ENCODE measurements around the gene APOB.

The APOB gene

DNA sequence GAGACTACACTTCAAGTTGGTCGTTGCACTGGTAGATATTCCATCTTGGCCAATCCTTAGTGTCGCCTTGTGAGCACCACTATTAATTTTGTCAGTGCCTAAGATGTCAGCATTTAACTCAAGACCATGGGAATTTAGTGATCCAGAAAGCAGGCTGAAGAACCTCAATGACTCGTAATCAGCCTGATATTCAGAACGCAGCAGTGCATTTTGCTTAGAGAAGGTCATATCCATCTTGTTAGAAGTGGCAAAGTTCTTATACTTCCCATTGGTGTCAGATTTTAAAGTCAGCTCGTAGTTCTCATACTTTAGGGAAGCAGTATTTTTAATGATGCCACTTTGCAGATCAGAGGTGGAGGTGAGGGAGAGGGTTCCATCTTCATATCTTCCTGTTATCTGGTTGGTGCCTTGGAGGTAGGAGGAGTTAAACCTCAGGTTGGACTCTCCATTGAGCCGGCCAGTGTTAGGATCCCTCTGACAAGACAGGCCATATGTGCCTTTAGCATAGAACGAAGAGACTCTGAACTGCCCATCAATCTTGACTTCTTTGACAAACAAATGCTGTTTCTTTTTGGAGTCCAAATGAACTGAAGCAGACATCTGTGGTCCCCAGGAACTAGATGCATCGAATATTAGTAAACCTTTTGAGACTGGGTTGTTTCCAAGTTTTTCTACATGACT lies 31.9 kb downstream of the APOB start:
- Histone ChIP-seq H3F3A (ENCODE audit: control insufficient read depth, insufficient read depth) (no peaks in the 10 kb centered on the region), H3K36me3 (ENCODE audit: control insufficient read depth, low read length) (no peaks in the 10 kb centered on the region), H3K27me3 (ENCODE audit: control insufficient read depth, low read length) (no peaks in the 10 kb centered on the region), H3K79me2 (ENCODE audit: control insufficient read depth, low read length) (no peaks in the 10 kb centered on the region), H3K9me3 (ENCODE audit: control insufficient read depth, insufficient read depth, low read length) (no peaks in the 10 kb centered on the region), H3K4me1 (ENCODE audit: control insufficient read depth, low read length) (no peaks in the 10 kb centered on the region), H3K27ac (ENCODE audit: low read depth, low read length) (no peak overlapping the region), H3K9me2 (replicated peaks; ENCODE audit: control insufficient read depth, low read length) (no peaks in the 10 kb centered on the region), H3K4me3 (ENCODE audit: low read length) (no peak overlapping the region), H4K20me1 (ENCODE audit: control insufficient read depth, insufficient read depth, low read depth, low read length) (no peaks in the 10 kb centered on the region), H3K4me2 (ENCODE audit: low read length) (no peak overlapping the region)
- no peak for TF ChIP-seq EZH2phosphoT487 (IDR thresholded peaks at IDR 0.05; ENCODE audit: borderline replicate concordance, low read length)
- TF ChIP-seq, protein P1, sequence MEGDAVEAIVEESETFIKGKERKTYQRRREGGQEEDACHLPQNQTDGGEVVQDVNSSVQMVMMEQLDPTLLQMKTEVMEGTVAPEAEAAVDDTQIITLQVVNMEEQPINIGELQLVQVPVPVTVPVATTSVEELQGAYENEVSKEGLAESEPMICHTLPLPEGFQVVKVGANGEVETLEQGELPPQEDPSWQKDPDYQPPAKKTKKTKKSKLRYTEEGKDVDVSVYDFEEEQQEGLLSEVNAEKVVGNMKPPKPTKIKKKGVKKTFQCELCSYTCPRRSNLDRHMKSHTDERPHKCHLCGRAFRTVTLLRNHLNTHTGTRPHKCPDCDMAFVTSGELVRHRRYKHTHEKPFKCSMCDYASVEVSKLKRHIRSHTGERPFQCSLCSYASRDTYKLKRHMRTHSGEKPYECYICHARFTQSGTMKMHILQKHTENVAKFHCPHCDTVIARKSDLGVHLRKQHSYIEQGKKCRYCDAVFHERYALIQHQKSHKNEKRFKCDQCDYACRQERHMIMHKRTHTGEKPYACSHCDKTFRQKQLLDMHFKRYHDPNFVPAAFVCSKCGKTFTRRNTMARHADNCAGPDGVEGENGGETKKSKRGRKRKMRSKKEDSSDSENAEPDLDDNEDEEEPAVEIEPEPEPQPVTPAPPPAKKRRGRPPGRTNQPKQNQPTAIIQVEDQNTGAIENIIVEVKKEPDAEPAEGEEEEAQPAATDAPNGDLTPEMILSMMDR (IDR thresholded peaks at IDR 0.05; ENCODE audit: low read depth, low read length, poor library complexity, severe bottlenecking): no peak

DNA sequence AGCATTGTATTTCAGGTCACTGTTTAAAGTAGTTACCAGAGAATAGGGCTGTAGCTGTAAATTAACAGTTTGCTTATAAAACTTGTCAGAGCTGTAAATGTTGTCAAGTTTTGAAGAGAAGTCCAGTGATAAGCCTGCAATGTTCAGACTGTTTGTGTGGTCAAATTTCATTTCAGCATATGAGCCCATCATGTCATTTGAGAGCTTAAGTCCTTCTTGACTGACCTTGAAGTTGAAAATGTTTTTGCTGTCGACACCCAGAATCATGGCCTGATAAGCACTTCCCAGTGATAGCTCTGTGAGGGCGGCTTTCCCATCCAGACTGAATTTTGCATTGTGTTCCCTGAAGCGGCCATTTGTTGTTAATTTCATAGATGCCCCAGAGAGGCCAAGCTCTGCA lies 32.4 kb downstream of the APOB start:
- Histone ChIP-seq H3K9me3 (ENCODE audit: control insufficient read depth, insufficient read depth, low read length) (no peaks in the 10 kb centered on the region), H3K27me3 (ENCODE audit: control insufficient read depth, low read length) (no peaks in the 10 kb centered on the region), H3F3A (ENCODE audit: control insufficient read depth, insufficient read depth) (no peaks in the 10 kb centered on the region), H3K27ac (ENCODE audit: low read depth, low read length) (no peak overlapping the region), H3K9me2 (replicated peaks; ENCODE audit: control insufficient read depth, low read length) (no peaks in the 10 kb centered on the region), H3K4me1 (ENCODE audit: control insufficient read depth, low read length) (no peaks in the 10 kb centered on the region), H3K4me2 (ENCODE audit: low read length) (no peak overlapping the region), H4K20me1 (ENCODE audit: control insufficient read depth, insufficient read depth, low read depth, low read length) (no peaks in the 10 kb centered on the region), H3K79me2 (ENCODE audit: control insufficient read depth, low read length) (no peaks in the 10 kb centered on the region), H3K4me3 (ENCODE audit: low read length) (no peak overlapping the region), H3K36me3 (ENCODE audit: control insufficient read depth, low read length) (no peaks in the 10 kb centered on the region)
- no peak for TF ChIP-seq EZH2phosphoT487 (IDR thresholded peaks at IDR 0.05; ENCODE audit: borderline replicate concordance, low read length)
- TF ChIP-seq, protein P1 (IDR thresholded peaks at IDR 0.05; ENCODE audit: low read depth, low read length, poor library complexity, severe bottlenecking): no peak

DNA sequence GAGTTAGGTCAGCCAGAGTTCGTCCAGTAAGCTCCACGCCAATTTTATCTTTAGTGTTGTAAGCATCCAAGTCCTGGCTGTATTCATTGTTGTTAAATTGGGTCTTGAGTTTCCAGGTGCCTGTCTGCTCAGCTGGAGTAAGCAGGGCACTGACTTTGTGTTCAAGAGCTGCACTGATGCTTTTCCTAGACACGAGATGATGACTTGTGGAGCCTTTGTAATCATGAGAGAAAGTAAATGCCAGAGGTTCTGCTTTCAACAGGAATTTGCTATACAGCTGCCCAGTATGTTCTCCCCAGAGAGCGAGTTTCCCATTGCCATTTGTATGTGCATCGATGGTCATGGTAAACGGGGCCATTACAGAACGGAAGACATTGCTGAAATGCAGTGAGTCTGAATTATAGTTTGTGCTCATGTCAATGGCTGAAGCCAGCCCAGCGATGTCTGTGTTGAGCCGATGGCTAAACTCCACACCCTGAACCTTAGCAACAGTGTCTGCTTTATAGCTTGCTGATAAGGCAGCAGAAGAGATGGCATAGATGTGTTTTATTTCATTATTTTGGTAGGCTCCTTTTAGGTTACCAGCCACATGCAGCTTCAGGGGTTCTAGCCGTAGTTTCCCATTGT lies 32.9 kb downstream of the APOB start:
- Histone ChIP-seq H3K9me3 (ENCODE audit: control insufficient read depth, insufficient read depth, low read length) (no peaks in the 10 kb centered on the region), H3K27ac (ENCODE audit: low read depth, low read length) (no peak overlapping the region), H3K36me3 (ENCODE audit: control insufficient read depth, low read length) (no peaks in the 10 kb centered on the region), H4K20me1 (ENCODE audit: control insufficient read depth, insufficient read depth, low read depth, low read length) (no peaks in the 10 kb centered on the region), H3K9me2 (replicated peaks; ENCODE audit: control insufficient read depth, low read length) (no peaks in the 10 kb centered on the region), H3K4me1 (ENCODE audit: control insufficient read depth, low read length) (no peaks in the 10 kb centered on the region), H3K4me2 (ENCODE audit: low read length) (no peak overlapping the region), H3F3A (ENCODE audit: control insufficient read depth, insufficient read depth) (no peaks in the 10 kb centered on the region), H3K4me3 (ENCODE audit: low read length) (no peak overlapping the region), H3K79me2 (ENCODE audit: control insufficient read depth, low read length) (no peaks in the 10 kb centered on the region), H3K27me3 (ENCODE audit: control insufficient read depth, low read length) (no peaks in the 10 kb centered on the region)
- TF ChIP-seq, protein P1 (IDR thresholded peaks at IDR 0.05; ENCODE audit: low read depth, low read length, poor library complexity, severe bottlenecking): no peak
- TF ChIP-seq EZH2phosphoT487 (IDR thresholded peaks at IDR 0.05; ENCODE audit: borderline replicate concordance, low read length): no peak

Measured in DOHH2 (cell line).